ENCODE results near the gene LBX2. TPM values are rescaled to one million over a fixed set of nuclear protein-coding genes. Genes with fewer than 3 reads are reported as not detected.

Gene LBX2
- polyA plus RNA-seq, 12 donors: 0.27 to 1.5 (median 0.78) TPM; not detected in 3

GRCh38 chr2:74505448-74506246, 6.2 kb upstream of the LBX2 start:
- no peak for DNase-seq

- DNase-seq: no peak
Observed at GRCh38 chr2:74504591-74504990, 5.2 kb upstream of the LBX2 start.

DNA sequence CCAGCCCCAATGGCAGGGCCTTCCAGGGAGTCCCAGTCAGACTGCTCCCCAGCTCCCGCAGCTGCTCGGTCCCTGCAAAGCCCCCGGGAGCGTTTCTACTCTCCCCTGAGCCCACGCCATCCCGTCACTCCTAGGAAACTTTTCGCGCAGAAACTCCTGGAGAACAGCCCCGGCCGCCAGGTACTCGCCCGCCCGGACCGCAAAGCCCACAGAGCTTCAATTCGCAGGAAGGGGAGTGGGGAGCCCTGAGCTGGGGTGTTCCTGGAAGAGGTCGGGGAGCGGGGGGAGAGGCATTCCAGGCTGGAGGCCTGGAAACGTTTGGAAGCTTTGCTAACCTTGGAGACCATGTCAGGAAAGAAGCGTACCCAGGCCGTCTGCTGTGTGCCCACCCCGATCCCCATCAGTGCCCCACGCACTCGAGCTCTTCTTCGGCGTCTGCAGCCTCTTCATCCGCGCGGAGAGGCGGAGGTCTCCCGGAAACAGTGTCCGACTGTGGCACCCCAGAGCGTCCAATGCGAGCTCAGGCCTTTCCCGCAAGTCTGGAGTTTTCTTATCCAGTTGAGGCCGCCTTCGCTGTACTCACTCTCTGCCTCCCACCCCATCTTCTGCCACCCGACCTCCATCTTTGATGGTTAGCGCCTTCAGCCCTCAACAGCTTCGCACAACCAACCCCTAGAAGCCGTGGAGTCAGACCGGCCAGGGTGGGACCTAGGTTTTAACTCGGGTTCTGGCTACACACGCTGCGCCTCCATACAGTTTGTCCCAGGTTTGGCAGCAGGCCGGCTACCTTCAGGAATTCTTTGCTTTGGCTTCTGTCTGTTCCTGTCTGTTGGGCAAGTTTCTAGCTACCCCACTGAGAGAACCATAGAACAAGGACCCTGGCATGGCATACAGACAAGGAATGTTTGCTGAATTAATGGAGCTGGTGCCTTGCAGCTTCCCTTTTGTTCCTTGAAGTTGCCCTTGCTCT, 4.4 kb upstream of the LBX2 start:
- DNase-seq: no peak

DNA sequence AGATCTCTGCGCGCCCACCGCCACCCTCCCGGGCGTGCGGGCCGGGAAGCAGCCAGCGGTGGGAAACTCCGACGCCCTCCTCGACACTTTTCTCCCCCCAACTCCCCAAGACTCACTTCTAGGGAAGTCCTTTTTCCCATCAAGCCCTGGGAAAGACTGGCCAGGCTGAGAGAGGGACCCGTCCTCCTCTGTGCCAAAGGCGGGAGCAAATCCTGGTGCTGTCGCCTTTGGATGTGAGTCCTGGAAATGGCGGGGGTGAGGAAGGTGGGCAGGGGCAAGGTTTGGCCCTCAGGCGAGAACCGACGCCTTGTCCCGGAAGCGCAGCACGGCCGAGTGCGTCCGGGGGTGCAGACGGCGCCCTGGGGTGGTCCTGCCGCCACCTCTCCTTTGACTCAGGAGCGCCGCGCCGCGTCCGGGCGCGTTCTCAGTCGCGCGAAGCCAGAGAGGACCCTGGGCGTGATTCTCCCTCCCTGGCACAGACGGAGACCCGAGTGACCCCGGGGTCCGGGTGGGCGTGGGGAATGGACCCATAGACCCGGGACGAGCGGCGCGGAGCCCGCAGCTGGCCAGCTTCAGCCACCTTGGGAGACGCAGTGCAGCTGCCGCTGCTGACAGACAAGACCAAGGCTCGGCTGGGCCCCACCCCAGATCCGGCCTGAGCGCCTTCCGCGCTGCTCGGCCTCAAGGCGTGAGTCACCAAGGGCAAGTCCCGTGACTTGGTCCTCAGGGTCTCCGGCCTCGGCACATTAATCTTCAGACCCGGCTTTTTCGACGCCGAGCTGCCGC, 3.5 kb upstream of the LBX2 start:
- peak; percentile 67 for DNase-seq

DNA sequence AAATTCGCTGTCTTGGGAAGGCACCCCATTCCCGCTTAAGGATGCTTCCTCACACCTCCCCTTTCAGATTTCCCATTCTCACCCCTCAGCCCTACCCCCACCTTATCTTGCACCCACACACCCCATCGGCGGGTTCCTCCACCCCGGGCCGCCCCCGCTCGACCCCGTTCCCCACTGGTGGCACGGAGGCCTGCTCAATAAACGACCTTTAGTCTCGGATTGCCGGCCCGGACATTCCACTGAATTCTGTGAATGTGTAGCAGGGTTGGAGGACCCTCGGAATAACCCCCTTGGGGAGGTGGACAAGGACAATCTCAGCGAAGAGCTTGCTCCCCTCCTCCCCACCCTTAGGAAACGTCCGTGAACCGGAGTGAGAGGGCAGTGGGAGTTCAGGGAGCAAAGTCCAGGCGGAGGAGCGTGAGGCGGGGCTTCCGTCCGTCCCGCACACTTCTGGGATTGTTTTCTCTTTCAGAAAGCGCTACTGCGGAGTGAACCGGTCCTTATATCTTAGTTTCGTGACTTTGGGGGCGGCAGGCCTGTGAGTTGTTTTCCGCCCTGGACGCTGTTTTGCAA, 2.8 kb upstream of the LBX2 start:
- DNase-seq: no peak

- no peak for DNase-seq
Observed at GRCh38 chr2:74501335-74502071, 2.1 kb upstream of the LBX2 start.

GRCh38 chr2:74500578-74500946, 1.2 kb upstream of the LBX2 start:
- no peak for DNase-seq

DNA sequence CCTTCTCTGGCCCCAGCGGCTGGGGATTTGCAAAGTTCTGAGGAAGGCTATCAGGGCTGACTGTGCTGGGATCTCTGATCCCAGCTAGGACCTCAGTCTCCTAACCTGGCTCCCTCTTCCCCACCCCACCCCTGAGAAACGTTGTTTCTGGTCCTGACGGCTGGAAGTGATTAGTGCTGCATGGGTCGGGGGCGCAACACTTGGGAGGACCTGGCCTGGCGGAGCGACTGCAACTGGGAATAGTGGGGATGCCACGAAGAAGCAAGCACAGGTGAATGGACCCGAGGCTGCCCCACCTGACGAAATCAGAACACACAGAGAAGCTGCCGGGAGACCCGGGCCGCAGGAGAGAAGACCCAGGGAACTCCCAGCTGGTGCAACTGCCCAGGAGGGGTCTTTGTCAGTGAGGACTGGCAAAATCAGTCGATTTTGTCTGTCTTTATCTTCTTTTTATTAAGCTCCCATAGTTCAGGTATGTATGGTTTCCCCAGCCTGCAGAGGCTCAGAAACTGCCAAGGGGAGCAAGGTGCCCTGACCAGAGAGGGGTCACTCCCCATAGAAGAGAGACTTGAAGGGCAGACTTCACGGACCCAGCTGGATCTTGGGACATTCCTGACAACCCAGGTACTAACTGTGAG, 656 bp upstream of the LBX2 start:
- no peak for DNase-seq

- no peak for DNase-seq
Observed at GRCh38 chr2:74498500-74499266, 720 bp downstream of the LBX2 start.

- no peak for DNase-seq
Observed at GRCh38 chr2:74497777-74498499, 1.5 kb downstream of the LBX2 start.

- no peak for DNase-seq
Observed at GRCh38 chr2:74496997-74497776, 2.2 kb downstream of the LBX2 start.

DNA sequence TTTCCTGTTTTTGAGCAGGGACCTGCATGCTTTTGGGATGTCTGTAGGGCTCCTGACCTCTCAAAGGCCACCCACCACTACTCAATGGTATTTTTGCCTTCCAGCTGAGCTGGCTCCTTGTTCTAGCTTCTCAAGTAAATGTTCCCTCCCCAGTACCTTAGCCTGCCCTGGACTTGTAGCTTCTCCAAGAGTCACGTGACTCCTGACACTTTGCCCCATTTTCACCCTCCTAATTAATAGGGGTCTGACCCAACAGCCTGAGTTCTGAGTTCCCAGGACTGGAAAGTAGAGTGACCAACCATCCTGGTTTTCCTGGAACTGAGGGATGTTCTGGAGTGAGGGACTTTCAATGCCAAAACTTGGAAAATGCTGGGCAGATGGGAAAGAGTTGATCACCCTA, 4.0 kb downstream of the LBX2 start:
- DNase-seq: no peak

DNA sequence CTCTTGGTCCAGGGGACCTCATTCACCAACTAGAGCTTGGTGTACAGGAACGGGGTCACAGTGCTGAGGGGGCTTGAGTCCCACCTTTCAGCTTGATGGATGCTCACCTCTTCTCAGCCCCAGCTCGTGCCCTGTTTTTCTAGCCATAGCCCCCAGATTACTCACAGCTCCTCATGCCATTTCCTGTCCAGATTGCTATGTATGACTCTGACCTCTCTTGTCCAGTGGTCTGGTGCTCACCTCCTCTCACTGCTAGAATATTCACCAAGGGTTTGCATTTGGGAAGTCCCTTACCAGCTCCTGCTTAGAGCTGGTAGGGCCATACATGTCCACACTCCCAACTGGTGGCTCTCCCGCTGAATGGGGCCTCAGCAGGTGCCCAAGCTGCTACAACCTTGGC, 5.9 kb downstream of the LBX2 start:
- DNase-seq: no peak

GRCh38 chr2:74491648-74492544, 7.5 kb downstream of the LBX2 start:
- no peak for DNase-seq

DNA sequence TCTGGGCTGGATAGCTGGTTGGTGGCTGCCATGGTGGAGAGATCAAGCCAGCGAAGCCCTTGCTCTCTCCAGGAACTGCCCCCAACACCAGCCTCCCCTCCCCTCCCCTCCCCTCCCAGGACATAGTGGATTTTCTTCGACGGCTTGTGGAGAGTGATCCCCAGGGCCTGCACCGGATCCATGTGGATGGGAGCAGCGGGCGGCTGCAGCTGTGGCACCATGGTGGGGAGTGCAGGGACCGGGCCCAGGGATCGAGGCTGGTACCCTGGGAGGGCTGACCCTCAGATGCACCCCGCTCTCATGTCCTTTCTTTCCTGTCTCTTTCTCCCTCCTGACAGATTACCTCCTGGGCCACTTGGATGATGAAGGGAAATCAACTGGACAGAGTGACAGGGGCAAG, 9.5 kb downstream of the LBX2 start:
- DNase-seq: no peak

DNA sequence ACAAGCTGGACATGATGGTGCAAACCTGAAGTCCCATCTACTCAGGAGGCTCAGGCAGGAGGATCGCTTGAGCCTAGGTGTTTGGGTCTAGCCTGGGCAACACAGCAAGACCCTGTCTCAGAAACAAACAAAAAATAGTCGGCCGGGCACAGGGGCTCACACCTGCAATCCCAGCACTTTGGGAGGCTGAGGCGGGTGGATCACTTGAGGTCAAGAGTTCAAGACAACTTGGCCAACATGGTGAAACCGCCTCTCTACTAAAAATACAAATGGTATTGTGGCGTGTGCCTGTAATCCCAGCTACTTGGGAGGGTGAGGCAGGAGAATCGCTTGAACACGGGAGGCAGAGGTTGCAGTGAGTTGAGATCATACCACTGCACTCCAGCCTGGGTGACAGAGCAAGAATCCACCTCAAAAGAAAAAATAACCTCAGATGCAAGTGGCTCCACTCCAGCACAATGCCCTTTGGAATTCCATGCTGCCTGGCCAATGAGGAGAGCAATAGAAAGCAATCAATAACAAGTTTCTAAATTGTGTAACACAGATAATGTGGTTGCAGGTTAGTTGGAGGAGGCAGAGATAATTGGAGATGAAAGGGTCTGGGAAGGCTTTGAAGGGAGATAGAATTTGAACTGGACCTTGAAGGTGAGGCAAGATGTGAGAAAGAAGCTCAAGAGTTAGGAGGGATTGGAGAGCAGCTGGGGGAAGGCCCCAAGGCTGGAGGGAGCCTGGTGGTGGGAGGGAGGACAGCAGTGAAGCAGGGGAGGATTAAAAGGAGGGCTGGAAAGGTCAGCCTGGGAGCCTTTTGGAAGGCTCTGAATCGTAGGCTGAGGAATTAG, 10.5 kb downstream of the LBX2 start:
- DNase-seq: no peak
